CD4-positive, alpha-beta T cell treated with Interleukin-15 for 1 hour (primary cell): Measurements from ENCODE around the gene PCDHGA9.
"Not testable (repeated sequence)": the region's sequence is repeated elsewhere in the genome, so short reads cannot be mapped to it uniquely, and the experiment has no call there.

Source experiments
- DNase-seq: peaks from one replicate; pipeline ENCODE4 v3.0.0-alpha.2; 2020

Gene PCDHGA9

DNA sequence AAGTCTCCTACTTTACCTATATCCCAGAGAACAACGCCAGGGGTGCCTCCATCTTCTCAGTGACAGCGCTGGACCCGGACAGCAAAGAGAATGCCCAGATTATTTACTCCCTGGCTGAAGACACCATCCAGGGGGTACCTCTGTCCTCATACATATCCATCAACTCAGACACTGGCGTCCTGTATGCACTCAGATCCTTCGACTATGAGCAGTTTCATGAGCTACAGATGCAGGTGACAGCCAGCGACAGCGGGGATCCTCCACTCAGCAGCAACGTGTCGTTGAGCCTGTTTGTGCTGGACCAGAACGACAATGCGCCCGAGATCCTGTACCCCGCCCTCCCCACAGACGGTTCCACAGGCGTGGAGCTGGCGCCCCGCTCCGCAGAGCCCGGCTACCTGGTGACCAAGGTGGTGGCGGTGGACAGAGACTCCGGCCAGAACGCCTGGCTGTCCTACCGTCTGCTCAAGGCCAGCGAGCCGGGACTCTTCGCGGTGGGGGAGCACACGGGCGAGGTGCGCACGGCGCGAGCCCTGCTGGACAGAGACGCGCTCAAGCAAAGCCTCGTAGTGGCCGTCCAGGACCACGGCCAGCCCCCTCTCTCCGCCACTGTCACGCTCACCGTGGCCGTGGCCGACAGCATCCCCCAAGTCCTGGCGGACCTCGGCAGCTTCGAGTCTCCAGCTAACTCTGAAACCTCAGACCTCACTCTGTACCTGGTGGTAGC, 12.1 kb downstream of the PCDHGA9 start:
- not testable (repeated sequence) for DNase-seq

DNA sequence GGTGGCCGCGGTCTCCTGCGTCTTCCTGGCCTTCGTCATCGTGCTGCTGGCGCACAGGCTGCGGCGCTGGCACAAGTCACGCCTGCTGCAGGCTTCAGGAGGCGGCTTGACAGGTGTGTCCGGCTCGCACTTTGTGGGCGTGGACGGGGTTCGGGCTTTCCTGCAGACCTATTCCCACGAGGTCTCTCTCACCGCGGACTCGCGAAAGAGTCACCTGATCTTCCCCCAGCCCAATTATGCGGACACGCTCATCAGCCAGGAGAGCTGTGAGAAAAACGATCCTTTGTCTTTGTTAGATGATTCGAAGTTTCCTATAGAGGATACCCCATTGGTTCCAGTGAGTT, 12.7 kb downstream of the PCDHGA9 start:
- not testable (repeated sequence) for DNase-seq

DNA sequence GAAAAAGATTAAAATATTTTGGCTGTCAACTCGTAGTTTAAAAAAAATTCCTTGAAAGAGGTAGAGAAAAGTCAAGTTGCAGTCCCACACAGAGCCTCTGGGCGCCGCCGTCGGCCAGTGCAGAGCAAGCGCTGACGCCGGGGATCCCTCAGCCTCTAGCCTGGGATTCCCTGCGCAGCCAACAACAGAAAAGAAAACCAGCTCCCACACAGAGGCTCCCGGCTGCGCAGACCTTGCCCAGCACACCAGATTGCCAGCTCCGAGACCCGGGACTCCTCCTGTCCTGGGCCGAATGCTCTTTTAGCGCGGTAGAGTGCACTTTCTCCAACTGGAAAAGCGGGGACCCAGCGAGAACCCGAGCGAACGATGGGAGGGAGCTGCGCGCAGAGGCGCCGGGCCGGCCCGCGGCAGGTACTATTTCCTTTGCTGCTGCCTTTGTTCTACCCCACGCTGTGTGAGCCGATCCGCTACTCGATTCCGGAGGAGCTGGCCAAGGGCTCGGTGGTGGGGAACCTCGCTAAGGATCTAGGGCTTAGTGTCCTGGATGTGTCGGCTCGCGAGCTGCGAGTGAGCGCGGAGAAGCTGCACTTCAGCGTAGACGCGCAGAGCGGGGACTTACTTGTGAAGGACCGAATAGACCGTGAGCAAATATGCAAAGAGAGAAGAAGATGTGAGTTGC, 15.1 kb downstream of the PCDHGA9 start, which contains the start of gene PCDHGB7:
TSS of gene PCDHGB7 (plus strand) at position 184 of the 679 bp plus-strand sequence. CDS start at position 367, 183 bp downstream.
- peak; percentile 48 for DNase-seq

DNA sequence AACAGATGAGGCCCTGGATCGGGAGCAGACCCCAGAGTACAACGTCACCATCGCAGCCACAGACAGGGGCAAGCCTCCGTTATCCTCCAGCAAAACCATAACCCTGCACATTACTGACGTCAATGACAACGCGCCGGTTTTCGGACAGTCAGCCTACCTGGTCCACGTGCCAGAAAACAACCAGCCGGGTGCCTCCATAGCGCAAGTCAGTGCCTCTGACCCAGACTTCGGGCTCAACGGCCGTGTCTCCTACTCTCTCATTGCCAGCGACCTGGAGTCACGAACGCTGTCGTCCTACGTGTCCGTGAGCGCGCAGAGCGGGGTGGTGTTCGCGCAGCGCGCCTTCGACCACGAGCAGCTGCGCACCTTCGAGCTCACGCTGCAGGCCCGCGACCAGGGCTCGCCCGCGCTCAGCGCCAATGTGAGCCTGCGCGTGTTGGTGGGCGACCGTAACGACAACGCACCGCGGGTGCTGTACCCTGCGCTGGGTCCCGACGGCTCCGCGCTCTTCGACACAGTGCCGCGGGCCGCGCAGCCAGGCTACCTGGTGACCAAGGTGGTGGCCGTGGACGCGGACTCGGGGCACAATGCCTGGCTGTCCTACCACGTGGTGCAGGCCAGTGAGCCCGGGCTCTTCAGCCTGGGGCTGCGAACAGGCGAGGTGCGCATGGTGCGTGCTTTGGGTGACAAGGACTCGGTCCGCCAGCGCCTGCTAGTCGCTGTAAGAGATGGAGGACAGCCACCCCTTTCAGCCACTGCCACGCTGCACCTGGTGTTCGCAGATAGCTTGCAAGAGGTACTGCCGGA, 16.7 kb downstream of the PCDHGA9 start:
- no peak for DNase-seq

DNA sequence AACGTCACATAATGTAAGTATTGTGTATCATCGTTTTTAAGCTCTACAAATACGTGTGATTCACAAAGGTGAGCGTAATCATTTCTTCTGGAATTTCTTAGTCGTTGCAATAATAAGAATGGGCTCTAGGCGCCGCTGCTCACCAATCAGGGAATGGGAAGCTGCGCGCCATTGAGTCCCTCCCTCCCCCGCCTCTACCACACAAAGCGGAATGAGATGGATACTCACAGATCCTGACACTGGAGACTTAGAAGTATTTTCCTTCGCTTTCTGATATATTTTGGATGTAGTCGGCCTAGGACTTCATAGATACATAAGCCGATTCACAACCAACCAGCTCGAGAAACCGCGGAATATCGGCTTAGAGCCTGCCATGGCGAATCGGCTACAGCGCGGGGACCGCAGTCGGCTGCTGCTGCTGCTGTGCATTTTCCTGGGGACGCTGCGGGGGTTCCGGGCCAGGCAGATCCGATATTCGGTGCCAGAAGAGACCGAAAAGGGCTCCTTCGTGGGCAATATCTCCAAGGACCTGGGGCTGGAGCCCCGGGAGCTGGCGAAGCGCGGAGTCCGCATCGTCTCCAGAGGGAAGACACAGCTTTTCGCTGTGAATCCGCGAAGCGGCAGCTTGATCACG, 18.4 kb downstream of the PCDHGA9 start, which contains the start of gene PCDHGA11:
TSS of gene PCDHGA11 (plus strand) at position 197 of the 634 bp plus-strand sequence. CDS start at position 374, 177 bp downstream.
- peak; percentile 44 for DNase-seq

DNA sequence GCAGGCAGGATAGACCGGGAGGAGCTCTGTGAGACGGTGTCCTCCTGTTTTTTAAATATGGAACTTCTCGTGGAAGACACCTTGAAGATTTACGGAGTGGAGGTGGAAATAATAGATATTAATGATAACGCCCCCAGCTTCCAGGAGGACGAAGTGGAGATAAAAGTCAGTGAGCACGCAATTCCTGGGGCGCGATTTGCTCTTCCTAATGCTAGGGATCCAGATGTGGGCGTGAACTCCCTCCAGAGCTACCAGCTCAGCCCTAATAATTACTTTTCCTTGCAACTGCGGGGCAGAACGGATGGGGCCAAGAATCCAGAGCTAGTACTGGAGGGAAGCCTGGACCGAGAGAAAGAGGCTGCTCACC, 18.9 kb downstream of the PCDHGA9 start:
- no peak for DNase-seq

DNA sequence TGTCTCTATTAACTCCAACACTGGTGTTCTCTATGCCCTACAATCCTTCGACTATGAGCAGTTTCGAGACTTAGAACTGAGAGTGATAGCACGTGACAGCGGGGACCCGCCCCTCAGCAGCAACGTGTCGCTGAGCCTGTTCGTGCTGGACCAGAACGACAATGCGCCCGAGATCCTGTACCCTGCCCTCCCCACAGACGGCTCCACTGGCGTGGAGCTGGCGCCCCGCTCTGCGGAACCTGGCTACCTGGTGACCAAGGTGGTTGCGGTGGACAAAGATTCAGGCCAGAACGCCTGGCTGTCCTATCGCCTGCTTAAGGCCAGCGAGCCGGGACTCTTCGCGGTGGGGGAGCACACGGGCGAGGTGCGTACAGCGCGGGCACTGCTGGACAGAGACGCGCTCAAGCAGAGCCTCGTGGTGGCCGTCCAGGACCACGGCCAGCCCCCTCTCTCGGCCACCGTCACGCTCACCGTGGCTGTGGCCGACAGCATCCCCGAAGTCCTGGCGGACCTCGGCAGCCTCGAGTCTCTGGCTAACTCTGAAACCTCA, 20.2 kb downstream of the PCDHGA9 start:
- DNase-seq = no peak

DNA sequence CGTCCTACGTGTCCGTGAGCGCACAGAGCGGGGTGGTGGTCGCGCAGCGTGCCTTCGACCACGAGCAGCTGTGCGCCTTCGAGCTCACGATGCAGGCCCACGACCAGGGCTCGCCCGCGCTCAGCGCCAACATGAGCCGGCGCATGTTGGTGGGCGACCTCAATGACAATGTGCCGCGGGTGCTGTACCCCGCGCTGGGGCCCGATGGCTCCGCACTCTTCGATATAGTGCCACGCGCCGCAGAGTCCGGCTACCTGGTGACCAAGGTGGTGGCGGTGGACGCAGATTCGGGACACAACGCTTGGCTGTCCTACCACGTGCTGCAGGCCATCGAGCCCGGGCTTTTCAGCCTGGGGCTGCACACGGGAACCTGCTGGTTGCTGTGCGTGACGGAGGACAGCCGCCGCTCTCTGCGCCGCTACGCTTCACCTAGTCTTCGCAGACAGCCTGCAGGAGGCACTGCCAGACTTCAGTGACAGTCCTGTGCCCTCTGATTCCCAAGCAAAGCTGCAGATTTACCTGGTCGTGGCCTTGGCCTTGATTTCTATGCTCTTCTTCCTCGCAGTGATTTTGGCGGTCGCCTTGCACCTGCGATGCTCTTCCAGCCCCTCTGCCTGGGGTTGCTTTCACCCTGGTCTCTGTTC, 25.3 kb downstream of the PCDHGA9 start:
- no peak for DNase-seq

DNA sequence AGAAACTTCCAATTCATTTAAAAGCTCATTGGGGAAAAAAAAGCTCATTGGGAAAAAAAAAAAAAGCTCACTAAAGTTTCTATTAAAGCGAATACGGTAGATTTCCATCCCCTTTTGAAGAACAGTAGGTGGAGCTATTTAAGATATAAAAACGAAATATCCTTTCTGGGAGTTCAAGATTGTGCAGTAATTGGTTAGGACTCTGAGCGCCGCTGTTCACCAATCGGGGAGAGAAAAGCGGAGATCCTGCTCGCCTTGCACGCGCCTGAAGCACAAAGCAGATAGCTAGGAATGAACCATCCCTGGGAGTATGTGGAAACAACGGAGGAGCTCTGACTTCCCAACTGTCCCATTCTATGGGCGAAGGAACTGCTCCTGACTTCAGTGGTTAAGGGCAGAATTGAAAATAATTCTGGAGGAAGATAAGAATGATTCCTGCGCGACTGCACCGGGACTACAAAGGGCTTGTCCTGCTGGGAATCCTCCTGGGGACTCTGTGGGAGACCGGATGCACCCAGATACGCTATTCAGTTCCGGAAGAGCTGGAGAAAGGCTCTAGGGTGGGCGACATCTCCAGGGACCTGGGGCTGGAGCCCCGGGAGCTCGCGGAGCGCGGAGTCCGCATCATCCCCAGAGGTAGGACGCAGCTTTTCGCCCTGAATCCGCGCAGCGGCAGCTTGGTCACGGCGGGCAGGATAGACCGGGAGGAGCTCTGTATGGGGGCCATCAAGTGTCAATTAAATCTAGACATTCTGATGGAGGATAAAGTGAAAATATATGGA, 27.9 kb downstream of the PCDHGA9 start, which contains the start of gene PCDHGA12:
TSS of gene PCDHGA12 (plus strand) at position 176 of the 782 bp plus-strand sequence. CDS start at position 429, 253 bp downstream.
- peak; percentile 33 for DNase-seq

DNA sequence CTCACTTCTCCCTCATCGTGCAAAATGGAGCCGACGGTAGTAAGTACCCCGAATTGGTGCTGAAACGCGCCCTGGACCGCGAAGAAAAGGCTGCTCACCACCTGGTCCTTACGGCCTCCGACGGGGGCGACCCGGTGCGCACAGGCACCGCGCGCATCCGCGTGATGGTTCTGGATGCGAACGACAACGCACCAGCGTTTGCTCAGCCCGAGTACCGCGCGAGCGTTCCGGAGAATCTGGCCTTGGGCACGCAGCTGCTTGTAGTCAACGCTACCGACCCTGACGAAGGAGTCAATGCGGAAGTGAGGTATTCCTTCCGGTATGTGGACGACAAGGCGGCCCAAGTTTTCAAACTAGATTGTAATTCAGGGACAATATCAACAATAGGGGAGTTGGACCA, 28.7 kb downstream of the PCDHGA9 start:
- DNase-seq = no peak

DNA sequence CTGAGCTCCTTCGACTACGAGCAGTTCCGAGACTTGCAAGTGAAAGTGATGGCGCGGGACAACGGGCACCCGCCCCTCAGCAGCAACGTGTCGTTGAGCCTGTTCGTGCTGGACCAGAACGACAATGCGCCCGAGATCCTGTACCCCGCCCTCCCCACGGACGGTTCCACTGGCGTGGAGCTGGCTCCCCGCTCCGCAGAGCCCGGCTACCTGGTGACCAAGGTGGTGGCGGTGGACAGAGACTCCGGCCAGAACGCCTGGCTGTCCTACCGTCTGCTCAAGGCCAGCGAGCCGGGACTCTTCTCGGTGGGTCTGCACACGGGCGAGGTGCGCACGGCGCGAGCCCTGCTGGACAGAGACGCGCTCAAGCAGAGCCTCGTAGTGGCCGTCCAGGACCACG, 29.7 kb downstream of the PCDHGA9 start:
- DNase-seq = not testable (repeated sequence)

DNA sequence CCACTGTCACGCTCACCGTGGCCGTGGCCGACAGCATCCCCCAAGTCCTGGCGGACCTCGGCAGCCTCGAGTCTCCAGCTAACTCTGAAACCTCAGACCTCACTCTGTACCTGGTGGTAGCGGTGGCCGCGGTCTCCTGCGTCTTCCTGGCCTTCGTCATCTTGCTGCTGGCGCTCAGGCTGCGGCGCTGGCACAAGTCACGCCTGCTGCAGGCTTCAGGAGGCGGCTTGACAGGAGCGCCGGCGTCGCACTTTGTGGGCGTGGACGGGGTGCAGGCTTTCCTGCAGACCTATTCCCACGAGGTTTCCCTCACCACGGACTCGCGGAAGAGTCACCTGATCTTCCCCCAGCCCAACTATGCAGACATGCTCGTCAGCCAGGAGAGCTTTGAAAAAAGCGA, 30.1 kb downstream of the PCDHGA9 start:
- DNase-seq = not testable (repeated sequence)

DNA sequence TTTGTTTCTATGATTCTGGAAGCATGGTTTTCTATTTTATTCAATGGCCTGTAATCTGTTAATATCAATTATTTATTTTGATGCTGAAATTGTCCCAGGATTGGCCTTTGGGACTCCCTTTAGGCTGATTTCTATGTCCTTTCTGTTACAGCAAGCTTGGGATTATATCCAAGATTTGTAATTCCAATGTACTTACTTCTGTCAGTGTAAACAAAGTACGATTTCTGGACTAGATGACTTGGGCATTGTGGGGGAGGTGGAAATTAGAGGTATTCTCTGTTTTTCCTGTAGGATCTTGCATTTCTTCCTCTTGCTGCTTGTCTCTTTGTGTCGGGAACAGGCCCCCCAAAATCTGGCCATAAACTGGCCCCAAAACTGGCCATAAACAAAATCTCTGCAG, 31.4 kb downstream of the PCDHGA9 start:
- DNase-seq = no peak

DNA sequence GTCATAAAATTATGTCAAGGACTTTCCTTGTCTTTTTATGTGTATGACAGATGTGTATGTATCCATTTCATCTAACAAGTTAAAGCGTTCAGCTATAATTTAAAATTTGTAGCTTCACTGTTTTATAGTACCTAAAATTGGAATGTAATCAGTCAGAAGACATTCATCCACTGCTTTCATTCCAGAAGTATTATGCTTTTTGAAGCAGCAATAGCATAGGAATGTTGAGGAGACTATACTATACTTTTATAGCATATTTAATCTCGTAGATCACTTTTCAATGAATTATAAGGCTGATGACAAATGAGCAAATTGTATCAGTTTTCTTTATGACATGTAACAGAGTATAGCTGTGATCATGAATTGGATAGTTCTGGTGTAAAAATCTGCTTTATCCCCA, 34.6 kb downstream of the PCDHGA9 start:
- DNase-seq = no peak

DNA sequence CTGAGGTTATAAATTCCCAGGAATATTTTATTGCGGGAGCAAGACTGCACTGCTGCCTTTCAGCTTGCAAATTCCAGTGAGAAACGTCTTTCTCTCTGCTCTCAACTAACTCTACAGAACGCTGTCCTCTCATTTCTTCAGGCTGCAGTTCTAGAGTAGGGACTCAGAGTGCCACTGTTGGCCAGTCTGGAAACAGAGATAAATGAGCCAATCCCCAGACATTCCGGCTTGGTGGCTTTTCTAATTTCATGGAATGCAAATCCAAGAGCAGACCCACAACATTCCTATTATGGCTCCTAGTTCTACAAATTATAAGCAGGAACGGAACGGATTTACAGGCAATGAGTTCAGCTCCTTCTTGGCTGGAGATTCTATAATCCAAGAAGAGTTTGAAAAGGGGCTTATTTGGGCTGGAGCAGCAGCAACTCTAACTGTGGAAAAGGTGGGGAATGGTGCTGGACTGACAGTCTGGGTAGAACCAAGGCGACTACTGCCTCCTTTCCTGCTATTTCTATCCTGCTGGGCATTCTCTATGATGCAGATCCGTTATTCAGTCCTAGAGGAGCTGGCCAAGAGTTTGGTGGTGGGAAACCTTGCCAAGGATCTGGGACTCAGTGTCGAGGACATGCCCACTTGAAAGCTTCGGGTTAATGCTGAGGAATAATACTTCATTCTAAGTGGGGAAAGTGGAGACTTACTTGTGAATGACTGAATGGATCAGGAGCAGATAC, 37.0 kb downstream of the PCDHGA9 start:
- no peak for DNase-seq

DNA sequence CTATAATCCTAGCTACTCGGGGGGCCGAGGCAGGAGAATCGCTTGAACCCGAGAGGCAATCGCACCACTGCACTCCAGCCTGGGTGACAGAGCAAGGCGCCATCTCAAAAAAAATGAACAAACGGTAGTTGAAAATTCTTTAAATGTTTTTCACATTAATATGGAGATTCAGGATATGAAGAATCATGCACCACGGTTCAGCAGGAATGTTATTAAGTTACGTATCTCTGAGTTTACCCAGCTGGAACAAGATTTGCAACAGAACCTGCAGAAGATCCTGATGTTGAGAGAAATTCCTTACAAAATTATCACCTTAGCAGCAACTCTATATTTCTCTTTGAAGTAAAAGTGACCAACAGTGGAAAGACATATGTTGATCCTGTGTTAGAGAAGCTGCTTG, 37.8 kb downstream of the PCDHGA9 start:
- DNase-seq = no peak

DNA sequence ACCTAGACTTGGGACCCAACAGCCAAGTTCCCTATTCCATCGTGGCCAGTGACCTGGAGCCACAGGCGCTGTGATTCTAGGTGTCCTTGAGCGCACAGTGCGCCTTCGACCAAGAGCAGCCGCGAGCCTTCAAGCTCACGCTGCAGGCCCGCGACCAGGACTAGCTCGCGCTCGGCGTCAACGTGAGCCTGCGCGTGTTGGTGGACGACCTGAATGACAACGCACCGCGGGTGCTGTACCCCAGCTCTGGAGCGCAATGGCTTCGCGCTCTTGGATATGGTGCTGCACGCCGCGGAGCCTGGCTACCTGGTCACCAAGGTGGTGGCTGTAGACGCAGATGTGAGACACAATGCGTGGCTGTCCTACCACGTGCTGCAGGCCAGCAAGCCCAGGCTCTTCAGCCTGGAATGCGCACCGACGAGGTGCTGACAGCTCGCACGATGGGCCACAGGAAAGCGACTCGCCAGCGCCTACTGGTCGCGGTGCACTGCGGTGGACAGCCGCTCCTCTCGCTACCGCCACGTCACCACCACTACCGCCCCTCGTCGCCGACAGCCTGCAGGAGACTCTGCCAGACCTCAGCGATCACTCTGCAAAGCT, 39.1 kb downstream of the PCDHGA9 start:
- no peak for DNase-seq
